Measurements from ENCODE around the gene ACACA. TPM values are rescaled to one million over a fixed set of nuclear protein-coding genes. Genes with fewer than 3 reads are reported as not detected.

ACACA gene
- total and polyA plus RNA-seq, 9 of the 15 experiments (the other 6 are each of a cell fraction or from before 2014, with no cell fraction given): 35.9 to 135 (median 88.4) TPM

GRCh38 chr17:37274461-37274860, 132.2 kb downstream of the ACACA start:
- ChIA-PET CTCF (ENCODE audit: low intra/inter-chr PET ratio) (no interaction called here), POLR2A (interaction anchor here (0.8 kb wide), 1 partner anchor 677 kb away, joined by 3 read pairs; no protein-coding TSS in a partner anchor)
- in situ Hi-C loops (cut with MboI): no loop called here
- Histone ChIP-seq H3K4me2 (ENCODE audit: insufficient read depth, low read length) (no peak overlapping the region), H3K27ac (ENCODE audit: extremely low read depth, low read depth, low read length) (no peak overlapping the region), H3K79me2 (ENCODE audit: control insufficient read depth, insufficient read depth, low read length) (no peaks in the 10 kb centered on the region), H3K4me3 (no peak overlapping the region), H3K9ac (ENCODE audit: insufficient read depth in 1 of 2, low read depth in 2 of 2, low read length in 2 of 2) (no peak overlapping the region), H3K9me1 (ENCODE audit: control insufficient read depth, insufficient read depth, low read length) (no peaks in the 10 kb centered on the region), H2AFZ (ENCODE audit: low read depth, low read length) (no peak overlapping the region), H3K9me3 (replicated peaks; ENCODE audit: control insufficient read depth, insufficient read depth, low read depth, low read length) (no peaks in the 10 kb centered on the region), H3K27me3 (ENCODE audit: control insufficient read depth in 2 of 2, insufficient read depth in 2 of 2, low read length in 2 of 2) (no peaks in the 10 kb centered on the region), H4K20me1 (replicated peaks; ENCODE audit: control insufficient read depth, insufficient read depth, low read length) (no peaks in the 10 kb centered on the region), H3K36me3 (ENCODE audit: control insufficient read depth, insufficient read depth, low read length) (peaks cover 88% of the 10 kb centered on the region), H3K4me1 (replicated peaks in 1 of 2; ENCODE audit: control insufficient read depth in 2 of 2, insufficient read depth in 2 of 2, low read length in 2 of 2) (peaks cover 0 to 5% of the 10 kb centered on the region in 2 experiments; a peak in 1 of 5 replicates)
- FAIRE-seq (no peak), DNase-seq (ENCODE audit: extremely low read depth in 1 of 4, low spot score in 3 of 4) (no peak), ATAC-seq (no peak)
- WGBS (ENCODE audit: insufficient coverage, low coverage, missing lambda C conversion rate): 90% methylated on average over 6 of the region's 6 CpGs
- TSS peak; percentile 14 for BruUV-seq (replicated peaks)
- TF ChIP-seq KAT2B (IDR thresholded peaks at IDR 0.05; ENCODE audit: low read depth, low read length) (no peak), ZNF277 (CRISPR knock-in tag; IDR thresholded peaks at IDR 0.05; ENCODE audit: borderline replicate concordance) (no peak), SMARCE1 (IDR thresholded peaks at IDR 0.05) (no peak), RBM15 (IDR thresholded peaks at IDR 0.05; ENCODE audit: insufficient read depth, low read length) (no peak), MTF1 (CRISPR knock-in tag; IDR thresholded peaks at IDR 0.05; ENCODE audit: borderline replicate concordance) (no peak), ZEB2 (IDR thresholded peaks at IDR 0.05) (no peak), MEIS2 (IDR thresholded peaks at IDR 0.05; ENCODE audit: partially characterized antibody) (no peak), PPARD (CRISPR knock-in tag; IDR thresholded peaks at IDR 0.05) (no peak), CREB5 (CRISPR knock-in tag; IDR thresholded peaks at IDR 0.05) (no peak), TAF15 (IDR thresholded peaks at IDR 0.05; ENCODE audit: low read depth, low read length) (no peak)
- TF ChIP-seq, protein P1, sequence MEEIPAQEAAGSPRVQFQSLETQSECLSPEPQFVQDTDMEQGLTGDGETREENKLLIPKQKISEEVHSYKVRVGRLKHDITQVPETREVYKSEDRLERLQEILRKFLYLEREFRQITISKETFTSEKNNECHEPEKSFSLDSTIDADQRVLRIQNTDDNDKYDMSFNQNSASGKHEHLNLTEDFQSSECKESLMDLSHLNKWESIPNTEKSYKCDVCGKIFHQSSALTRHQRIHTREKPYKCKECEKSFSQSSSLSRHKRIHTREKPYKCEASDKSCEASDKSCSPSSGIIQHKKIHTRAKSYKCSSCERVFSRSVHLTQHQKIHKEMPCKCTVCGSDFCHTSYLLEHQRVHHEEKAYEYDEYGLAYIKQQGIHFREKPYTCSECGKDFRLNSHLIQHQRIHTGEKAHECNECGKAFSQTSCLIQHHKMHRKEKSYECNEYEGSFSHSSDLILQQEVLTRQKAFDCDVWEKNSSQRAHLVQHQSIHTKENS (CRISPR knock-in tag; IDR thresholded peaks at IDR 0.05): no peak
- intact Hi-C loops (cut with micrococcal nuclease): no loop called here

Measured in K562 (cell line).